K562 (cell line): ENCODE data around the gene CROCC2. TPM values are rescaled to one million over a fixed set of nuclear protein-coding genes. Genes with fewer than 3 reads are reported as not detected.

ENCODE experiments used
- ATAC-seq: fragments of 200-7000 bp; cut with Tn5 transposase; 3 replicates; pipeline ENCODE4 v1.9.1; 2020; ENCODE audit warnings: moderate library complexity
- BruUV-seq: library from RNA; stranded (reverse); fragments of 400-500 nt; replicated peaks from 2 replicates; lab custom pipeline; 2021; lab: Mats Ljungman, UMichigan
- CTCF ChIA-PET: fragments of 300-600 bp; formaldehyde crosslinking; extraction: SDS; loops from one replicate; lab custom pipeline; 2021; ENCODE audit warnings: low intra/inter-chr PET ratio; lab: Yijun Ruan, JAX
- POLR2A ChIA-PET: fragments of 300-600, 350-650 bp; sonication (Branson Sonifier 250); formaldehyde crosslinking; extraction: SDS; loops from one replicate; lab custom pipeline; 2021; ENCODE audit warnings: antibody characterized with exemption, inconsistent platforms; lab: Yijun Ruan, JAX
- DNase-seq, 4 experiments: peaks; one replicate each; pipeline versions ENCODE4 v3.0.0 to v3.0.0-alpha.2; 2011 to 2018; ENCODE audit warnings: low spot score in 3 of 4, mixed read lengths in 3 of 4; ENCODE audit errors: extremely low read depth in 1 of 4
- FAIRE-seq: peaks from 2 replicates; lab custom pipeline; 2011; peaks lifted over from hg19 to GRCh38; lab: Jason Lieb, UNC
- H2AFZ ChIP-seq: 2 replicates; pipeline ENCODE4 v1.6.0; 2011; ENCODE audit warnings: low read depth, low read length, control low read depth, inconsistent platforms
- H3K27ac ChIP-seq: fragments of 200-600 bp; 3 replicates; pipeline ENCODE4 v1.8.0; 2011; ENCODE audit warnings: low read depth, mild to moderate bottlenecking, control low read depth, inconsistent platforms, low read length, moderate library complexity, mixed read lengths; ENCODE audit errors: extremely low read depth
- H3K27me3 ChIP-seq, 2 experiments: fragments of 300-600 bp in 1 of 2; 2 replicates in 1 of 2; 3 replicates in 1 of 2; pipeline versions ENCODE4 v1.6.0 to v1.8.0; 2011; ENCODE audit warnings: inconsistent platforms in 2 of 2, low read length in 2 of 2, mild to moderate bottlenecking in 1 of 2, mixed read lengths in 1 of 2, moderate library complexity in 1 of 2; ENCODE audit not compliant: control insufficient read depth in 2 of 2, insufficient read depth in 2 of 2
- H3K36me3 ChIP-seq: fragments of 300-600 bp; 3 replicates; pipeline ENCODE4 v1.8.0; 2011; ENCODE audit warnings: mild to moderate bottlenecking, low read length, inconsistent platforms; ENCODE audit not compliant: control insufficient read depth, insufficient read depth
- H3K4me1 ChIP-seq, 2 experiments: fragments of 200-600 bp in 1 of 2; replicated peaks in 1 of 2; 2 replicates in 1 of 2; 3 replicates in 1 of 2; pipeline versions ENCODE4 v1.5.1 to v1.8.0; 2011; ENCODE audit warnings: inconsistent platforms in 2 of 2, low read length in 2 of 2, mild to moderate bottlenecking in 1 of 2, mixed read lengths in 1 of 2, moderate library complexity in 1 of 2; ENCODE audit not compliant: control insufficient read depth in 2 of 2, insufficient read depth in 2 of 2
- H3K4me2 ChIP-seq: 2 replicates; pipeline ENCODE4 v1.6.1; 2011; ENCODE audit warnings: low read length, control low read depth, inconsistent platforms, mixed read lengths; ENCODE audit not compliant: insufficient read depth
- H3K4me3 ChIP-seq: fragments of 200-600 bp; sonication (generic), shearing (Covaris generic); 2 replicates; pipeline ENCODE4 v1.5.1; 2016; ENCODE audit warnings: control low read depth, inconsistent platforms
- H3K79me2 ChIP-seq: fragments of 200-600 bp; 3 replicates; pipeline ENCODE4 v1.8.0; 2011; ENCODE audit warnings: low read length, inconsistent platforms; ENCODE audit not compliant: control insufficient read depth, insufficient read depth
- H3K9ac ChIP-seq, 2 experiments: 2 replicates each; pipeline versions ENCODE4 v1.6.0 to v1.6.1; 2011; ENCODE audit warnings: low read depth in 2 of 2, low read length in 2 of 2, control low read depth in 1 of 2, inconsistent platforms in 1 of 2, mild to moderate bottlenecking in 1 of 2, mixed read lengths in 1 of 2; ENCODE audit not compliant: insufficient read depth in 1 of 2
- H3K9me1 ChIP-seq: one replicate; pipeline ENCODE4 v1.6.0; 2011; ENCODE audit warnings: inconsistent platforms, mild to moderate bottlenecking, low read length, moderate library complexity; ENCODE audit not compliant: control insufficient read depth, insufficient read depth
- H3K9me3 ChIP-seq: replicated peaks from 2 replicates; pipeline ENCODE4 v1.5.1; 2011; ENCODE audit warnings: low read depth, low read length, inconsistent platforms; ENCODE audit not compliant: control insufficient read depth, insufficient read depth
- H4K20me1 ChIP-seq: replicated peaks from 2 replicates; pipeline ENCODE4 v1.6.1; 2011; ENCODE audit warnings: low read length, inconsistent platforms, mixed read lengths; ENCODE audit not compliant: control insufficient read depth, insufficient read depth
- EP300 ChIP-seq: IDR thresholded peaks from 2 replicates; pipeline ENCODE4 v1.6.1; 2012; ENCODE audit warnings: low read length, improper control_type of control experiment
- KDM4B ChIP-seq, 2 experiments: fragments of 450-650 bp in 1 of 2; sonication (generic) in 1 of 2; IDR thresholded peaks; 2 replicates each; pipeline ENCODE4 v1.6.1; 2016 to 2017; ENCODE audit warnings: borderline replicate concordance in 2 of 2, antibody characterized with exemption in 1 of 2, low read depth in 1 of 2, mild to moderate bottlenecking in 1 of 2
- KLF16 ChIP-seq: IDR thresholded peaks from 2 replicates; pipeline ENCODE4 v1.6.1; 2016; ENCODE audit warnings: antibody characterized with exemption
- LARP7 ChIP-seq: fragments of 450-650 bp; IDR thresholded peaks from 2 replicates; pipeline ENCODE4 v1.6.1; 2016
- MEIS2 ChIP-seq: fragments of 450-650 bp; IDR thresholded peaks from 2 replicates; pipeline ENCODE4 v1.6.1; 2014; ENCODE audit warnings: mild to moderate bottlenecking; ENCODE audit not compliant: partially characterized antibody
- MTF1 ChIP-seq: fragments of 250-450 bp; sonication (Bioruptor Pico); IDR thresholded peaks from 2 replicates; pipeline ENCODE4 v1.9.0; 2021; ENCODE audit warnings: moderate library complexity, mild to moderate bottlenecking, inconsistent platforms, borderline replicate concordance
- NUFIP1 ChIP-seq: fragments of 450-650 bp; IDR thresholded peaks from 2 replicates; pipeline ENCODE4 v1.6.1; 2018; ENCODE audit not compliant: partially characterized antibody
- POLR2AphosphoS2 ChIP-seq: IDR thresholded peaks from 2 replicates; pipeline ENCODE4 v1.6.1; 2012; ENCODE audit warnings: low read length, improper control_type of control experiment
- SP1 ChIP-seq: sonication (generic); formaldehyde crosslinking; IDR thresholded peaks from 2 replicates; pipeline ENCODE4 v1.8.1; 2022; ENCODE audit warnings: mild to moderate bottlenecking, missing genetic modification reagents
- ZKSCAN3 ChIP-seq: fragments of 250-450 bp; sonication (Bioruptor Pico); IDR thresholded peaks from 2 replicates; pipeline ENCODE4 v1.4.0; 2020
- ZNF12 ChIP-seq: sonication (generic); formaldehyde crosslinking; IDR thresholded peaks from 2 replicates; pipeline ENCODE4 v1.4.0; 2020; ENCODE audit warnings: mild to moderate bottlenecking, missing genetic modification reagents
- ZNF592 ChIP-seq: fragments of 450-650 bp; IDR thresholded peaks from 2 replicates; pipeline ENCODE4 v1.6.1; 2017; ENCODE audit warnings: antibody characterized with exemption, mild to moderate bottlenecking
- WGBS: fragments of 100-300 bp; shearing (Covaris generic); methylation state at CpG from one replicate; pipeline ENCODE4 v1.1.6; 2016; ENCODE audit warnings: low coverage, mixed read lengths; ENCODE audit not compliant: insufficient coverage; ENCODE audit errors: missing lambda C conversion rate; 5-methylcytosine and 5-hydroxymethylcytosine counted together
- in situ Hi-C: fragments of 300-500 bp; cut with MboI; formaldehyde crosslinking; loops from 4 replicates; pipeline ENCODE4 v1.15.0; 2018; ENCODE audit warnings: inconsistent platforms, mixed read lengths
- intact Hi-C: fragments of 100-400 bp; cut with micrococcal nuclease; formaldehyde crosslinking; loops from 2 replicates; pipeline ENCODE4 v1.14.2; 2022
- polyA plus RNA-seq, 8 experiments: library from polyadenylated mRNA; depleted of rRNA in 4 of 8; stranded (reverse) in 5 of 8; unstranded in 3 of 8; fragments of >200 nt; fragmentation: Nextera tagmentation in 2 of 8; fragmentation: Illumina TruSeq in 1 of 8; extraction: Ambion mirVana in 2 of 8; extraction: Trizol in 1 of 8; gene quantifications; 2 replicates each; pipeline versions ENCODE4 v1.2.1 to v1.2.3, GENCODE V29; 2011 to 2014; ENCODE audit warnings: inconsistent platforms in 1 of 8, missing spikeins in 1 of 8
- total RNA-seq, 7 experiments: library from RNA; depleted of rRNA in 6 of 7; stranded (reverse); fragments of >200 nt in 6 of 7; fragmentation: Illumina TruSeq in 2 of 7; extraction: Trizol in 2 of 7; gene quantifications; 2 replicates each; pipeline versions ENCODE4 v1.2.1 to v1.2.3, GENCODE V29; 2011 to 2021; ENCODE audit warnings: low replicate concordance in 1 of 7
- TF ChIP-seq, protein P1 (sequence below): fragments of 450-650 bp; IDR thresholded peaks from 2 replicates; pipeline ENCODE4 v1.6.1; 2018; ENCODE audit warnings: mild to moderate bottlenecking, low read depth; ENCODE audit not compliant: partially characterized antibody

CROCC2 gene
- total and polyA plus RNA-seq, 9 of the 15 experiments (the other 6 are each of a cell fraction or from before 2014, with no cell fraction given) = not detected

GRCh38 chr2:240998995-240999791 is 93.1 kb downstream of the CROCC2 start (continued):
- TF ChIP-seq ZNF12 (no peak), MEIS2 (no peak), EP300 (no peak), NUFIP1 (no peak), MTF1 (CRISPR knock-in tag) (no peak), KDM4B (IDR thresholded peaks at IDR 0.05; ENCODE audit: borderline replicate concordance in 2 of 2, low read depth in 1 of 2) (no peak), POLR2AphosphoS2 (no peak), KLF16 (no peak)

GRCh38 chr2:240999873-241000541 is 93.9 kb downstream of the CROCC2 start:
- no peak for TF ChIP-seq LARP7
- TF ChIP-seq SP1 (CRISPR knock-in tag) = no peak
- no peak for TF ChIP-seq ZKSCAN3 (CRISPR knock-in tag)
- TF ChIP-seq, protein P1, sequence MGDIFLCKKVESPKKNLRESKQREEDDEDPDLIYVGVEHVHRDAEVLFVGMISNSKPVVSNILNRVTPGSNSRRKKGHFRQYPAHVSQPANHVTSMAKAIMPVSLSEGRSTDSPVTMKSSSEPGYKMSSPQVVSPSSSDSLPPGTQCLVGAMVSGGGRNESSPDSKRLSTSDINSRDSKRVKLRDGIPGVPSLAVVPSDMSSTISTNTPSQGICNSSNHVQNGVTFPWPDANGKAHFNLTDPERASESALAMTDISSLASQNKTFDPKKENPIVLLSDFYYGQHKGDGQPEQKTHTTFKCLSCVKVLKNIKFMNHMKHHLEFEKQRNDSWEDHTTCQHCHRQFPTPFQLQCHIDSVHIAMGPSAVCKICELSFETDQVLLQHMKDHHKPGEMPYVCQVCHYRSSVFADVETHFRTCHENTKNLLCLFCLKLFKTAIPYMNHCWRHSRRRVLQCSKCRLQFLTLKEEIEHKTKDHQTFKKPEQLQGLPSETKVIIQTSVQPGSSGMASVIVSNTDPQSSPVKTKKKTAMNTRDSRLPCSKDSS = no peak
- no peak for TF ChIP-seq ZNF592
- Histone ChIP-seq H3K9me3 (no peaks in the 10 kb centered on the region), H3K9me1 (no peaks in the 10 kb centered on the region), H3K4me3 (no peak overlapping the region), H3K79me2 (no peaks in the 10 kb centered on the region), H3K4me1 (peaks cover 0 to 31% of the 10 kb centered on the region in 2 experiments; a peak in 2 of 5 replicates), H3K27ac (no peak overlapping the region), H3K4me2 (no peak overlapping the region), H3K9ac (no peak overlapping the region), H2AFZ (no peak overlapping the region), H3K27me3 (peaks cover 0 to 24% of the 10 kb centered on the region in 2 experiments; a peak in 2 of 5 replicates), H4K20me1 (peaks cover 2% of the 10 kb centered on the region), H3K36me3 (no peaks in the 10 kb centered on the region)
- ATAC-seq = no peak
- no TSS peak for BruUV-seq
- CTCF ChIA-PET = no interaction called here
- DNase-seq = no peak
- in situ Hi-C loops (no loop called here), intact Hi-C loops (no loop called here)
- WGBS = 17% methylated on average over 12 of the region's 19 CpGs
- POLR2A ChIA-PET = no interaction called here
- FAIRE-seq = no peak
